HG03095 (cell line): Measurements from ENCODE around the gene HHIPL2.

Experiments used
- ATAC-seq: cut with Tn5 transposase; IDR thresholded peaks from one replicate; pipeline ENCODE4 v1.9.1; 2021; ENCODE audit warnings: moderate library complexity; ENCODE audit not compliant: unreplicated experiment

The HHIPL2 gene

DNA sequence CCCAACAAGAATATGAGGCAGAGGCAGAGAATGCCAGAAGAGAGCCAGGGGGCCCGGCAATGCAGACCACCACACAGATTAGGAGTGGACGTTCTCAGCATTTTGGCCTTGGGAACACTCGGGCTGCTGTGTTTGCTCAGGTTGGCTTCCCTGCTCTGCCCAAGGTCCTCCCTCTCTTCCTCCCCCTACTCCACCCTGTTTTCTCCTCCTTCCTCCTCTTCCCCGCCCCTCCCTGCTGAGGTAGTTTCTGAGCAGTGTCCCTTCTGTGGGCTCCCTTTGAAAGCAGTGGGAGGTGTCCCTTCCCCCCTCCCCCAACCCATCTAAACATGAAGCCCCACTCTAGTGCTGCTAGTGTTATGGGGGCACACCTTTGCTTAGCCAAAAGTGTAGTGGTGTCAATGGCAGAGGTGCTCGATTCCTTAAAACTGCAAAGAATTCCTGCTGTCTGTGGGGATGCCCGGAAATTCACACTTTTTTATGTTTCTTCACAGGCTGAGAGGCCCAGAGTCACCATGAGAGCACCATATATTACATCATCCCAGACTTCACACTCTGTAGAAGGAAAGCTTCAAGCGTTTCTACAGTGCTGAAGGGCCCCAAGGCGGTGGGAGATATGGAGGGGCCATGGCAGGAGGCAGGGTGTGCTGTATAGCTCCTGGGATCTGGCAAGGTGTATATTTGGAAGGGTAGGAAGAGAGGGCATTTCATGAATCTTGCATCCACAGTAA, at the start of gene HHIPL2:
TSS of gene HHIPL2 (minus strand) at position 161 of the 728 bp plus-strand sequence. CDS start at position 101, 60 bp downstream.
- ATAC-seq = no peak

DNA sequence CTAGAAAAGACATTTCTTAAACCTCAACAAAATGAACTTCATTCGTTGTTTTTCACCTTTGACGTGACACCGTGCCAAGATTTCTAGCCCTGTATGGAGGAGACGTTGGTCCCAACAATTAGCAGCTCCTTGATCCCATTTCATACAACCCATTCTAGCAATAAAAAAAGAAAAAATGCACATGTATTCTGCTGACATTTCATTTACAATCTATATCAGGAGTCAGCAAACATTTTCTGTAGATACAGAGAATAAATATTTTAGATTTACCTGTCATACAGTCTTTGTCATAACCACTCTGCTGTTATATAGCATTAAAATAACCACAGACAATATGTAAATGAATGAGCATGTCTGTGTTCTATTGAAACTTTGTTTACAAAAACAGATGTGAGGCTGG, 48.8 kb upstream of the HHIPL2 start:
- no peak for ATAC-seq

DNA sequence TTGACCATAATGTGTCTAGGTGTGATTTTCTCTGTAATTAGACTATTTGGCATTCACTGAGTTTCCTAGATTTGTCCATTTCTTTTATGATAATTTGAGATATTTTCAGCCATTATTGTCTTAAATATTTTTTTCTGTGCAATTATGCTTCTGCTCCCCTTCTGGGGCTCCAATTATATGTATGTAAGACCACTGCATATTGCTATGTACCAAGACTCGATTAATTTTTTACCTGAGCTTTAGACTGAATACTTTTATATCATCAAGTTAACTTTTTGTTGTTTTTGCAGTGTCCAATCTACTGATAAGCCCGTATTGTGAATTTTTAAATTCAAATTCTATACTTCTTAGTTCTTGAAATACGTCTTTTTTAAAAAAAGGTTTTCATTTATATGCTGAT, 46.9 kb upstream of the HHIPL2 start:
- ATAC-seq = no peak

DNA sequence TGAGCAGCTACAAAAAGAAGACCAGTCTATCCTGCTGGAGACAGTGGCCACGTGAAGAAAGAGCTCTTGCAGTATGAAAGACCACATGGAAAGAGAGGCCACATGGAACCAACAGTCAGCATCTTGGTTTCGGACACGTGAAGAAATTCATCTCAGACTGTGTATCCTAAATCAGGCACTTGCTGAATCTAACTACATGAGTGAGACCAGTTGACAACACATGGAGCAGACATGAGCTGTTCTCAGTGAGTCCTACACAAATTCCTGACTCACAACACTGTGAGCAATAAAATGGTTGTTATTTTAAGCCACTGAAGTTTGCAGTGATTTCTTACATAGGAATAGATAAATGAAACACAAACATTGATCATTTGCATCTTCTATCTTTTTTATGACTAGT, 44.3 kb upstream of the HHIPL2 start:
- no peak for ATAC-seq

DNA sequence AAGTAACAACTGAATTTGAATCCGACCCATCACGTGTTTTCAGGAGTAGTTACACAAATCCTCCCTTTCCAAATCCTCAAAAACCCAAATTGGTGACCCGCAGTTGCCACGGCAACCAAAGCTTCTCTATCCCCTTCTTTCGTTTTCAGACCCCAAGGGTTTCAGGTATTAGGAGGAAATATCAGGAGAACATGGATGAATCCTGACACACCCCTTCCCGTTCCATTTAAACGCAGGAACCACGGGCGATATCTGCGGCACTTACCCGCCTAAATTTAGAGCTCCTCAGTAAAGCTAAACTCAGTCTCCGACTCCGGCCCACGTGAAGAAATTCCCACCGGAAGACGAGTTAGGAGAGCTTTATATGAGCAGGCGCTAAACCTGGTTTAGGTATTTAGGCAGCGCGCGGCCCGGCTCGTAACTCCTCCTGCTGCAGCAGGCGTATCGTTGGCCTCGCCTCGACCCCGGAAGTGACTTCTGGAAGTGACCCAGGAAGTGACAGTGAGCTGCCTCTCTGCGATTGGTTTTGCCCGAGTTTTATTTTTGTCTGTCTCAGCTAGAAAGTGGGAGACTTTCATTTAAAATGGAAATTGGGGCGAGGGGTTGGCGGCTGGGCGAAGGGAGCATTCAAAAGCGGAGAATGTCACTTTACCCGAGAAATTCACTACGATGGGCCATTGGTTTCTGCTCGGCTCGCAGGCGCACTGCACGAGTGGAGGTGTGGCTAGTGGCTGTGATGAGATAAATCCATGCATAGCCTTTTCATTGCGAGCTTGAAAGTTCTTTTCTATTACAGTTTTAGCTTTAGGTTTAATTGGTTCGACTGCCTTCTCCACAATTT, 41.8 kb upstream of the HHIPL2 start, which contains the start of gene TAF1A:
TSS of gene TAF1A (minus strand) at position 472 of the 841 bp plus-strand sequence.
- ATAC-seq = peak; percentile 99

DNA sequence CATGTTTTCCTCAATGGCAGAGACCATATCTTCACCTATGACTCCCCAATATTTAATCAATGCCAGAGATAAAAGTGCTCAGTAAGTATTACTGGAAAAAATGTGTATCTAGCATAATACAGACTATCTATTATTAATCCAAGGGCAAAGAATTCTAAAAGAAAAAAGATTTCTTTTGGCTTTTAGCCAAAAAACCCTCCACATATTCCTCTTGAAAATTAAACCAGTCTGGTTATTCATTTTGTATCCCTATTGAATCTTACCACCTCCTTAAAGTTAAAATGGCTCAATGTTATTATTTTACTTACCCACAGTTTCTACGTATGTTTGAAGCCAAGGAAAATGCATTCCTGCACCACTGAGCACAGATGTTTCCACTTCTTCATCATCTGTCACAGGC, 40.2 kb upstream of the HHIPL2 start:
- no peak for ATAC-seq

DNA sequence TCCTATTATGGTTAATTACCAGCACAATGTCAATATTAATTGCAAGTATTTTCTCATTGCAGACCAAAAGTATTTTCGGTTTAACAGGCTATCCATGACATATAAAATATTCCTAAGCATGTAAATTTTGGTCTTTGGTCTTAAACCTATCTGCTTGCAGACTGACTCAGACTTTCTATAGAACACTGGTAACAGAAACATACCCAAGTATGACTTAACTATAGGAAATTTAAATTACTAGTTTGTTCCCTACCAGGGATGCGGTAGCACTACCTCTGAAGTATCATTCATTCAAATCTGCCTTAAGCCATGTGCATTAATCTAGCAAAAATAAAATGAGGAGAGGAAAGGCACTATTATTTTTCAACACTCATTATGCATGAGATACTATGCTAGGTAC, 38.9 kb upstream of the HHIPL2 start:
- ATAC-seq = no peak

DNA sequence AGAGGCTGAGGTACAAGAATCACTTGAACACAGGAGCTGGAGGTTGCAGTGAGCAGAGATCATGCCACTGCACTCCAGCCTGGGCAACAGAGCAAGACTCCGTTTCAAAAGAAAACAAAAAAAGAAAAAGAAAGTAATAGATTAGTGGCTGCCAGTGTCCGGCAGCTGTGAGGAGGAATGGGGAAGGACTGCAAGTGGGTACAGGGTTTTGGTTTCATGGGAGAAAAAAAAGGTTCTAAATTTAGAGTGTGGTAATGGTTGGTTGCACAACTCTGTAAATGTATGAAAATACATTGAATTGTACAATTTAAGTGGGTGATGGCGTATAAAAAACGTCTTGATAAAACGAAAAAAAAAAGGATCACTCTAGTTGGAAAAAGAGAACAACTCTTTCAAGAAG, 35.2 kb upstream of the HHIPL2 start:
- peak; percentile 66 for ATAC-seq

DNA sequence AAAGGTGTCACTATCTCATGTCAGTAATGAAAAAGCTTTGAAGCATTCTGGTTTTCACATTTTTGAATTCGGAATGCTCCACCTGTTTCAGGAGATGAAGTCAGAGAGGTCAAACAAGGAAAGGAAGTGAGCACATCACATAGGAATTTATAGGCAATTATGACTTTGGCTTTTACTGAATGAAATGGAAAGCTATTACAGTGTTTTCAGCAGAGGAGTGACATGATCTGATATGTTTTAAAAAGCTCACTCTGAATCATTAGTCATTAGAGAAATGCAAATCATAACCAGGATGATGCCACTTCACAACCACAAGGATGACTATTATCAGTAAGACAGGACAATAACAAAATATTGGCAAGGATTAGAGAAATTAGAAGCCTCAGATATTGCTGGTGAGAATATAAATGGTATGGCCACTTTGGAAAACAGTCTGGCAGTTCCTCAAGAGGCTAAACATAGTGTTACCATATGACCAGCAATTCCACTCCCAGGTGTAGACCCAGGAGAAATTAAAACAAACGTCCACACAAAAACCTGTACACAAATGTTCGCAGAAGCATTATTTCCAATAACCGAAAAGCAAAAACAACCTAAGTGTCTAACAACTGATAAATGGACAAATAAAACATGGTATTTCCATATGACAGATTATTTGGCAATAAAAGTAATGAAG, 34.3 kb upstream of the HHIPL2 start:
- no peak for ATAC-seq

DNA sequence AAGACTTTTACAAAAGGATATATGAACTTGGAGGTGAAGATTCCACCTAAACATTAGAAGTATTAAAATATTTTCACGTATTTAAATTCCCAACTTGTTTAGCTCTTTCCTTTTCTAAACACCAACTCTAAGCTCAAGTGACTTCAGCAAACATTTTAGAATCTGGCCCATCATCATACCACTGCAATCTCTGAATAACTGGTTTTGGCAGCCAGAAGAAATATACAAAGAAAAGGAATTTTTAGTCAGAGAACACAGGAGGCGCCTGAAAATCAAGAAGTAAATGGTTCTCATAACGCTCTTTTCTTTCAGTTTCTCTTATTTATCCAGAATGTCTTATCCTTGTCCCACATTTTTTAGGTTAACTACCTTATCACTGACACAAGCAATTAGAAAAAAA, 31.4 kb upstream of the HHIPL2 start:
- no peak for ATAC-seq

DNA sequence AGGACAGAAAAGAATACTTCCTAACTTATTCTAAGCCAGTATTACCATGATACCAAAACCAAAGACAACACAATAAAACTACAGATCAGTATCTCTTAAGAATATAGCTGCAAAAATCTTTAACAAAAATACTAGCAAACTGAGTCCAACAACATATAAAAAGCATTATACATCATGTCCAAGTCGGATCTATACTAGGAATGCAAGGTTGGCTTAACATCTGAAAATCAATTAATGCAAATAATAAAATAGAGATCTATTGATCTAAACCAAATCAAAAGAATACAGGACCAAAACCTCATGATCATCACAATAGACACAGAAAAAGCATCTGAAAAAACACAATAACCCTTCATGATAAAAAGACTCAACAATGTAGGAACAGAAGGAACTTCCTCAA, 22.9 kb upstream of the HHIPL2 start:
- no peak for ATAC-seq

DNA sequence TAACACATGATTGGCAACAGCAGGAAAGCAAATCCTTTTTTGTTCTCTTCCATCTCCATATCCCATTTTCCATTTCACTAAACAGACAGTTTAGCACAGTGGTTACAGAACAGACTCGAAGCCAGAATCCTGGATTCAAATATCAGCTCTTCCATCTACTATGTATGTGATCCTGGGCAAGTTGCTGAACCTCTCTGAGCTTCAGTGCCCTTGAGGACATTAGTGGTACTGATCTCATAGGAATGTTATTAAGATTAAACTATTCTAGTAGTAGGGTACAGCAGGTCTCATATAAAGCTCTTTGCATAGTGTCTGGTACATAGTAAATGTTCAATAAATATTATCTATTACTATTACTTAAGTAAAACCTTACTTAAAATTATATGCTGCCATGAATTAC, 13.8 kb upstream of the HHIPL2 start:
- no peak for ATAC-seq

DNA sequence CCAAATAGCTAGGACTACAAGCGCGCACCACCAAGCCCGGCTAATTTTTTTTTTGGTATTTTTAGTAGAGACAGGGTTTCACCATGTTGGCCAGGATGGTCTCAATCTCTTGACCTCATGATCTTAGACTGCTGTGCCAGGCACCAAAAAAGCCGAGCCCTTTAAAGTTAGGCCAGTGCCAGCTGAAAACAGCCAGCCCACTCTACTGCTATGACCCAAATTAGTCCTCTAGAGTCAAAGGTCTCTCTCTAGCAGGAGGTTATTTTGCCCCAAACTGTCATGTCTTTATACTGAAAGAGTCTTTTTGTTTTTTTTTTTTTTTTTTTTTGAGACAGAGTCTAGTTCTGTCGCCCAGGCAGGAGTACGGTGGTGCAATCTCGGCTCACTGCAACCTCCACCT, 9.7 kb upstream of the HHIPL2 start:
- no peak for ATAC-seq

DNA sequence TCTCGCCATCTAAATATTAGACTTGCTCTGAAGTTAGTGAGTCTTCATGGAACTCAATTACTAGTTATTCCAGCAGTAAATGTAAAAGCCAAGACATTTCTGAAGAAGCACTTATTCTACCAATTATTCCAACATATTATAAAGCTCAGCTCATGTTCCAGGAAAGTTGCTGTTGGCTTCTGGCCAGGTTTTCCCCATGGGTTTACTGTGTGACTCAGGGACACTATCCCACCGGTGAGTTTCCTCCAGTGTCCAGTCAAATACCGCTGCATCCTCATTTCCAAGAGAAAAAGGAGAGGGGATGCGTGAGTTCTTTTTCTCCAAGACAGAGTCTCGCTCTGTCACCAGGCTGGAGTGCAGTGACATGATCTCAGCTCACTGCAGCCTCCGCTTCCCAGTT, 9.2 kb upstream of the HHIPL2 start:
- ATAC-seq = no peak

DNA sequence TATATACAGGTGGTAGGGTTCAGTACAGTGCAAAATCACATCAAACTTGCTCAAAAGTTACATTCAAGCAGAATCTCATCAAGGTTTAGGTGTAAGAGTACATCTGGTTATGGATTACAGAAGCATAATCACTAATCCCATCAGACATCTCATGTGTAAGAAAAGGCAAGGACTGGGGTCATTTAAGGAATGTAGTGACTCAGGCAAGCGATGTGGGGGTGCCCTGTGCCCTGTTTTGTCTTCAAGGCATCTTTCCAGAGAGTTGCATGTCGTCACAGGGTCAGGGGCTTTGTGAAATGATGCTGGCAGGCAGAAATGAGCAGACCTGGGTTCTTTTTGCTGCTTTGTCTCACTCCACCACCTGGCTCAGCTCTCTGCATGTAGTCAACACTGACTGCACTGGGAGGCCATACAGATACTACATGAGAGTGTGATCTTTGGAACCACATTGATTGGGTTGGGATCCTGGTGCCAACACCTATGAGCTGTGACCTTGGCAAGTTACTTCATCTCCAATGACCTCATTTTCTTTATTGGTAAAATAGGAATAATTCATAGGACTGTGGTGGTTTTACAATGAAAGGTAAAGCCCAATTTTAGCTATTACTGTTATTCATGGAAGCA, 8.2 kb upstream of the HHIPL2 start:
- no peak for ATAC-seq

DNA sequence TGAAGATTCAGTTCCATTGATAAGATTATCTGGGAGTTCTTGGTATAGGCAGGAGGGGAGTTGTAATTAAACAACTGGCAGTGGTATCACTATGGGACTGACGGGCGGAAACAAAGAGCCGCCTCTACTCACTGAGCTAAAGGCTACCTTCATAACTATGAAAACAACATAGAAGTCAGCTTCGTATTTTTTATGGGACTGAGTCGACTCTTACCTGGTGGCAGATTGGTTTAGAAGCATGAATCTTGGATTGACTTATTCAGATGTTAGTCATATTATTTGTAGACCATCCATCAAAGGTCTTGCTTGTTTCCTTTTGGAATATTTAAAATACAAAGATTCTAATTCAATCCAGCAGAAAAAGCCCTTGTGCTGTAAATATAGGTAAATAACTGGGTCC, 6.3 kb upstream of the HHIPL2 start:
- no peak for ATAC-seq

DNA sequence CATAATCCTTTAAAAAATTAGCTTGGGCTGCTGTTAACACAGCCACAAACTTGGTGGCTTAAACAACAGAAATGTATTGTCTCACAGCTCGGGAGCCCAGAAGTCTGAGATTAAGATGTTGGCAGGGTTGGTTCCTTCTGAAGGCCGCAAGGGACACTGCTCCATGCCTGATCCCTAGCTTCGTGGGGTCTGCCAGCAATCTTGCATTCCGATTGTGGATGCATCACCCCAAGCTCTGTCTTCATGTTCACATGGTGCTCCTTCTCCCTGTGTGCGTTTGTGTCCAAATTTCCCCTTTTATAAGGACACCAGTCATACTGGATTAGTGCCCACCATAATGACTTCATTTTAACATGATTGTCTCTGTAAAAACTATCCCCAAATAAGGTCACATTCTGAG, 5.0 kb upstream of the HHIPL2 start:
- ATAC-seq = no peak

DNA sequence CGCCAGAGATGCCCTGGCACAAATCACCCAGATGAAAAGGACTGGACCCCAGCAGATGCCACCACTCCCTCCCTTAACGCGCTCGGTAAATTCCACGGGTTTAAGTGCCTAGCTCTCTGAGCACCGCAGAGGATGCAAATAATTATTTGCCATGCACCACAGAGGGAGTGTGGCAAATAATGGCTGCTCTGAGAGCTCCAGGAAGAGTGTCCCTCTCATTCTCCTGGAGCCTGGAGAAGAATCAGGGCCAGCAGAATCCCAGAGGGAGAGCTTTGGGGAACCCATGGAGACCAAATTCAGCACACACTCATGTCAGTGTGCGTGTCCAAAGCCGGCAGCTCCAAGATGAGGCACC, 667 bp downstream of the HHIPL2 start:
- no peak for ATAC-seq

DNA sequence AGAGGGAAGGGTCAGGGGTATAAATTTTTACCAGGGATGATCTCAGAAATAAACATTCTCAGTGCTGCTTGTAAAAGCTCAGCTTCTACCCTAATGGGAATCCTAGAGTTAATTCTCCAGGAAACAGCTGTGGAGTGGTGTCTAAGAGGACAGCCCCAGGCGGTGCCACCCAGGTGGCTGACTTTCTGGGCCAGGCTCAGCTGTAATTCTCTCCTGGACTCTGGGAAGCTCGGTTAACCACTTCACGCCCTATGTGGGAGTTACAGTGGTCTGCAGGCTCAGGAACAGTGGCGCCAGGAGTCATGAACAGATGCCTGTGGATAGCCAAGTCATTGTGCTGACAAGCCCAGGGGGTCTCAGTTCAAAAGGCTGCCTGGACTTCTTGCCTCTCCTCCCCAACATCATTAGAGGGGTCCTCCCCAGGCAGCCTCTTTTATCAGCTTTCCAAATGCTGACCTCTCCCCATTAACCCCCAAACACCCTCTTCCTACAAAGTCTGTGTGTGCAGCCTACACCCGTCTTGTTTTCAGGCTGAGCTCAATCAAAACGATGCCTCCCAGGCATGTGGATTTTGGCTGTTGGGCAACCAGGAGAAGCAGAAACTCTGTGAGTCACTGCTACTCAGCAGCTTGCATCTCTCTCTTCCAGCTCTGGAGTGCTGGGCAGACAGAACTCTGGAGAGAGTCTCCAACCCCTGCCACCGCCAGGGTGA, 1.2 kb downstream of the HHIPL2 start:
- ATAC-seq = no peak

DNA sequence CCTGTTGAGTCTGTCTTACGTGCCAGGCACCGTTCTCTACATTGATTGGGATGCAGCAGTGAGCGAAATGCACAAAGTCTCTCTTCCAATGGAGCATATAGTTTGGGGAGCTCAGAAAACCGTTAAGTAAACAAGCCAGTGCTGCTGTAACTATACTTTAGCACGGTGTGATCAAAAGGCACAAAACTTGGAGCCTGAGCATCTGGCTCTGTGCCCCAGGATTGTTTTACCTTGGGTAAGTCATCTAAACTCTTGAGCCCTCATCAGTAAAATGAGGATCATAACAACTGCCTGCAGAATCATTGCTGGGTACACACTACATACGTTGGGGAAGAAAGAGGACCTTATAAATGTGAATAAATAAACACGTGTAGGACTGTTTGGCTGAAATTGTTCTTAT, 1.8 kb downstream of the HHIPL2 start:
- no peak for ATAC-seq

DNA sequence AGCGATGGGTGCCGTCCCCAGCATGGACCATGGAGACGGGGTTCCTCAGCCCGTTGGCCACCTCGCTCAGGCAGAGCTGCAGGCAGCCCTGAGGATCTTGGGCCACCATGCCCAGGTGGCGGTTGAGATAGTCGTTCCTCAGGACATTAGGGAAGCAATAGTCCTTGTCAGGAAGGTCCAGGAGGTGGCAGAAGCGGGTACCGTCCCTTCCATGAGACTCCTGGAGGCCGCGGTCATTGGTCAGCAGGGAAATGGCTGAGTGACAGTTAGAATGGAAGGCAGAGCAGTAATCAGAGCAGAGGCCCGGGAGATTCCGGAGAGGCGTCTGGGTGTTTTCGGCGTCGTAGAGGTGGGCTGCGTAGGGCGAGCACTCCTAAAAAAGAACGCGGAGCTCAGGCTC, 4.1 kb downstream of the HHIPL2 start:
- no peak for ATAC-seq
